Peyer's patch (tissue), 4 donors: ENCODE data around the gene PTPRM. TPM values are rescaled to one million over a fixed set of nuclear protein-coding genes. Genes with fewer than 3 reads are reported as not detected.

Experiments
- DNase-seq, 3 donors: peaks; one replicate each; pipeline ENCODE4 v3.0.0-alpha.2; 2017 to 2019
- H3K27ac ChIP-seq, 4 donors: fragments of 200-600 bp; sonication (generic); one replicate each; pipeline ENCODE4 v1.5.1; 2016 to 2019
- H3K27me3 ChIP-seq, 2 donors: fragments of 200-600 bp; sonication (generic); one replicate each; pipeline ENCODE4 v1.5.1; 2019
- H3K36me3 ChIP-seq, 3 donors: fragments of 200-600 bp; sonication (generic); one replicate each; pipeline ENCODE4 v1.5.1; 2016 to 2019
- H3K4me1 ChIP-seq, 4 donors: fragments of 200-600 bp; sonication (generic); one replicate each; pipeline ENCODE4 v1.5.1; 2016 to 2019
- H3K4me3 ChIP-seq, 4 donors: fragments of 200-600 bp; sonication (generic); 1 replicate in 3 of 4; 2 replicates in 1 of 4; pipeline ENCODE4 v1.5.1; 2016 to 2019; ENCODE audit warnings: mild to moderate bottlenecking in 1 of 4
- H3K9me3 ChIP-seq, 4 donors: fragments of 200-600 bp; sonication (generic); one replicate each; pipeline ENCODE4 v1.5.1; 2016 to 2019; ENCODE audit warnings: mild to moderate bottlenecking in 1 of 4
- POLR2A ChIP-seq, 2 donors: fragments of 450-650 bp; IDR thresholded peaks; one replicate each; pipeline ENCODE4 v1.5.1; 2017; ENCODE audit warnings: antibody characterized with exemption in 2 of 2, mild to moderate bottlenecking in 2 of 2, moderate library complexity in 2 of 2
- total RNA-seq, 4 donors: library from RNA; depleted of rRNA; stranded (reverse); fragments of >200 nt; gene quantifications; one replicate each; pipeline ENCODE4 v1.1.0, GENCODE V29; 2016
- TF ChIP-seq, protein P1 (sequence below), 6 experiments: fragments of 450-650 bp in 4 of 6; fragments of 200-600 bp in 2 of 6; sonication (generic) in 1 of 6; IDR thresholded peaks; one replicate each; pipeline ENCODE4 v1.5.1; 2017 to 2019; ENCODE audit warnings: antibody characterized with exemption in 6 of 6, mild to moderate bottlenecking in 3 of 6, moderate library complexity in 1 of 6

PTPRM gene
- total RNA-seq, 4 donors from 2014 or later: 39.6 to 211 (median 80.3) TPM

GRCh38 chr18:7676253-7676873 is 109.2 kb downstream of the PTPRM start:
- TF ChIP-seq, protein P1, sequence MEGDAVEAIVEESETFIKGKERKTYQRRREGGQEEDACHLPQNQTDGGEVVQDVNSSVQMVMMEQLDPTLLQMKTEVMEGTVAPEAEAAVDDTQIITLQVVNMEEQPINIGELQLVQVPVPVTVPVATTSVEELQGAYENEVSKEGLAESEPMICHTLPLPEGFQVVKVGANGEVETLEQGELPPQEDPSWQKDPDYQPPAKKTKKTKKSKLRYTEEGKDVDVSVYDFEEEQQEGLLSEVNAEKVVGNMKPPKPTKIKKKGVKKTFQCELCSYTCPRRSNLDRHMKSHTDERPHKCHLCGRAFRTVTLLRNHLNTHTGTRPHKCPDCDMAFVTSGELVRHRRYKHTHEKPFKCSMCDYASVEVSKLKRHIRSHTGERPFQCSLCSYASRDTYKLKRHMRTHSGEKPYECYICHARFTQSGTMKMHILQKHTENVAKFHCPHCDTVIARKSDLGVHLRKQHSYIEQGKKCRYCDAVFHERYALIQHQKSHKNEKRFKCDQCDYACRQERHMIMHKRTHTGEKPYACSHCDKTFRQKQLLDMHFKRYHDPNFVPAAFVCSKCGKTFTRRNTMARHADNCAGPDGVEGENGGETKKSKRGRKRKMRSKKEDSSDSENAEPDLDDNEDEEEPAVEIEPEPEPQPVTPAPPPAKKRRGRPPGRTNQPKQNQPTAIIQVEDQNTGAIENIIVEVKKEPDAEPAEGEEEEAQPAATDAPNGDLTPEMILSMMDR (IDR thresholded peaks at IDR 0.05): no peak
- no peak for TF ChIP-seq POLR2A (IDR thresholded peaks at IDR 0.05)
- H3K9me3 ChIP-seq: no peaks in the 10 kb centered on the region
- H3K4me1 ChIP-seq: no peaks in the 10 kb centered on the region
- no peak overlapping the region for H3K27ac ChIP-seq
- DNase-seq: no peak
- H3K27me3 ChIP-seq: no peaks in the 10 kb centered on the region
- no peak overlapping the region for H3K4me3 ChIP-seq
- no peaks in the 10 kb centered on the region for H3K36me3 ChIP-seq

GRCh38 chr18:7677001-7677400 is 109.9 kb downstream of the PTPRM start:
- no peaks in the 10 kb centered on the region for H3K9me3 ChIP-seq
- no peak overlapping the region for H3K4me3 ChIP-seq
- no peak for DNase-seq
- no peak overlapping the region for H3K27ac ChIP-seq
- TF ChIP-seq POLR2A (IDR thresholded peaks at IDR 0.05): no peak
- TF ChIP-seq, protein P1 (IDR thresholded peaks at IDR 0.05): no peak
- H3K27me3 ChIP-seq: no peaks in the 10 kb centered on the region
- no peaks in the 10 kb centered on the region for H3K4me1 ChIP-seq
- H3K36me3 ChIP-seq: no peaks in the 10 kb centered on the region

DNA sequence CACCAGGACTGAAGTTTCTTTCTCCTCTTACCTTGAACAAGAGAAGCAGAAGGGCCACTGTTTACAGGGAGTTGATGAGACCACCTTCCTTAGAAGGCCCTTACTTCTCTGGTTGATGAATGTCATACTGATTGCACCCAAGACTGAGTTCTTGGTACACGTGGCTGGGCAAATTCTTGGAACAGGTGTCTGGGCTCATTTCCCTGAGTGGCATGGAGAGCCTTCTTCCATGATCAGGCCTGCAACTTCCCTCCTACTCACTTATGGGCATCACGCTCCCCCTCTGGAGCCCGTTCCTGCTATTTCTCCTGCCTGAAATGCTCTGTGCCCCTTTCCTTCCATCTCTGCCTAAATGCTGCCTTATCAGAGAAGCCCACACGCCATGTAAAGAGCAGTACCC is 110.3 kb downstream of the PTPRM start:
- Histone ChIP-seq H3K9me3 (no peaks in the 10 kb centered on the region), H3K27me3 (no peaks in the 10 kb centered on the region), H3K4me3 (no peak overlapping the region), H3K4me1 (no peaks in the 10 kb centered on the region), H3K36me3 (no peaks in the 10 kb centered on the region), H3K27ac (no peak overlapping the region)
- TF ChIP-seq, protein P1 (IDR thresholded peaks at IDR 0.05): no peak
- no peak for TF ChIP-seq POLR2A (IDR thresholded peaks at IDR 0.05)
- DNase-seq: no peak

DNA sequence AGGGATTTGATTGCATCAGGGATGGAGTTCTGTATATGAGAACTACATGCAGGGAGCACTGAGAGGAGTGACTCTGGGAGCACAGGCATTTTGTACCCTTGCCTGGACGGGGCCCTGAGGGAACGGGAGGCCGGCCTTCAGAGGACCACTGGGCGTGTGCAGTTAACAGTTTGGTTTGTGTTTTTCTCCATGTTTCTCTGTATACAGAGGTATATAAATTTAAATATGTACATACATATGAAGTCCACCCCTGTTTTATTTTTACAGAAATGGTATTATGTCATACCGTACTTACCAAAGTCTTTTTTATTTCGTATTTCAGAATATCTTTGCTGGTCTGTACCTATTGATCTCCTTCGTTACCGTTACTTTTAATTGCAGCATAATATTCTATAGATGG is 111.3 kb downstream of the PTPRM start:
- no peaks in the 10 kb centered on the region for H3K9me3 ChIP-seq
- no peaks in the 10 kb centered on the region for H3K36me3 ChIP-seq
- DNase-seq: no peak
- H3K4me3 ChIP-seq: no peak overlapping the region
- TF ChIP-seq, protein P1 (IDR thresholded peaks at IDR 0.05): no peak
- TF ChIP-seq POLR2A (IDR thresholded peaks at IDR 0.05): no peak
- no peaks in the 10 kb centered on the region for H3K27me3 ChIP-seq
- no peaks in the 10 kb centered on the region for H3K4me1 ChIP-seq
- no peak overlapping the region for H3K27ac ChIP-seq

DNA sequence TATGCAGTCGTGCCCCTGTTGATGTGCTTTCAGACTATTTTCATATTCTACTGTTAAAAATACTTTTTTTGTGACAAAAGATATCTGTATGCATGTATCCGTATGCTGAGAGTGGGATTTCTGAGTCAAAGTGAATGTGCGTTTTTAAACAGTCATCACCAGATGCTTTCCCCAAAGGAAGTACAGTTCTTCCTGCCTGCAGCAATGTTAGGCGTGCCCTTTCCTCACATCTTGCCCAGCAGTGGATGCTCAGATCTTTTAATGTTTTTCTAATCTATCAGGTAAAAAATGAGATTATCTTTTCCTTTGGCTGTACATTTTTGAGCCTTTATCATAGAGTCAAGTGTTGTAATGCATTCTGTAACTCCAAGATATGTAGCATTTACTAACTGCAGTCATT is 111.7 kb downstream of the PTPRM start:
- H3K36me3 ChIP-seq: no peaks in the 10 kb centered on the region
- no peaks in the 10 kb centered on the region for H3K4me1 ChIP-seq
- no peak overlapping the region for H3K4me3 ChIP-seq
- TF ChIP-seq POLR2A (IDR thresholded peaks at IDR 0.05): no peak
- TF ChIP-seq, protein P1 (IDR thresholded peaks at IDR 0.05): no peak
- no peaks in the 10 kb centered on the region for H3K9me3 ChIP-seq
- no peak overlapping the region for H3K27ac ChIP-seq
- no peaks in the 10 kb centered on the region for H3K27me3 ChIP-seq
- no peak for DNase-seq

DNA sequence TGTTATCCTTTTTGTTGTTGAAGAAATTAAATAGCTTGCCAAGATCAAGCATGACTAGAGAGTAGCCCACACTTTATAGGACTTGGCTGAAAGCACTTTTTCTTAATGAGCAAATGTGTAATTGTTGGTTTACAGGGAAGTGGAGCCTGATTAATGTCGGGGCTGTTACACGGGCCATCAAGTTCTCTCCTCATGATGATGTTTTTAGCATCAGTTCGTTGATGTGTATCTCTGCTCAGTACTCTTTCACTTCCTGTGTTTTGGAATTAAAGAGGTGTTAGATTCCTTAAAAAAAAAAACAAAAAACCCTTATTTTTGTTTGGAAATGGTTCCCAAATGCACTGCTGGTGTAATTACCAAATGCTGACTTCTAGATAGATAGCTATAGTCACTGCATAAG is 114.2 kb downstream of the PTPRM start:
- TF ChIP-seq, protein P1 (IDR thresholded peaks at IDR 0.05): no peak
- TF ChIP-seq POLR2A (IDR thresholded peaks at IDR 0.05): no peak
- Histone ChIP-seq H3K27ac (no peak overlapping the region), H3K27me3 (no peaks in the 10 kb centered on the region), H3K9me3 (no peaks in the 10 kb centered on the region), H3K4me3 (no peak overlapping the region), H3K36me3 (no peaks in the 10 kb centered on the region), H3K4me1 (no peaks in the 10 kb centered on the region)
- no peak for DNase-seq
